Small intestine (tissue), 7 donors: ENCODE data around the gene MPHOSPH9. TPM values are rescaled to one million over a fixed set of nuclear protein-coding genes. Genes with fewer than 3 reads are reported as not detected.

ENCODE experiments used
- DNase-seq, 2 donors: peaks; one replicate each; pipeline versions ENCODE4 v3.0.0 to v3.0.0-alpha.2; 2013
- FAIRE-seq: peaks from 2 replicates; lab custom pipeline; 2012; peaks lifted over from hg19 to GRCh38; lab: Jason Lieb, UNC
- H3K27ac ChIP-seq, 3 donors: one replicate each; pipeline ENCODE4 v1.5.1; 2013; ENCODE audit warnings: low read length in 2 of 3, mild to moderate bottlenecking in 2 of 3, control low read depth in 1 of 3, inconsistent platforms in 1 of 3, low read depth in 1 of 3, moderate library complexity in 1 of 3
- H3K27me3 ChIP-seq, 3 donors: one replicate each; pipeline ENCODE4 v1.6.1; 2013; ENCODE audit warnings: low read length in 3 of 3, inconsistent platforms in 1 of 3; ENCODE audit not compliant: control insufficient read depth in 3 of 3, insufficient read depth in 3 of 3
- H3K36me3 ChIP-seq, 3 donors: one replicate each; pipeline ENCODE4 v1.6.1; 2013; ENCODE audit warnings: low read length in 3 of 3, inconsistent platforms in 1 of 3, low read depth in 1 of 3, mild to moderate bottlenecking in 1 of 3, moderate library complexity in 1 of 3; ENCODE audit not compliant: control insufficient read depth in 3 of 3, insufficient read depth in 2 of 3
- H3K4me1 ChIP-seq, 3 donors: one replicate each; pipeline ENCODE4 v1.6.1; 2013; ENCODE audit warnings: low read length in 2 of 3, inconsistent platforms in 1 of 3, low read depth in 1 of 3, mild to moderate bottlenecking in 1 of 3, moderate library complexity in 1 of 3; ENCODE audit not compliant: control insufficient read depth in 3 of 3, insufficient read depth in 2 of 3
- H3K4me3 ChIP-seq, 3 donors: one replicate each; pipeline ENCODE4 v1.5.1; 2013; ENCODE audit warnings: low read length in 3 of 3, control low read depth in 1 of 3, inconsistent platforms in 1 of 3, low read depth in 1 of 3, mild to moderate bottlenecking in 1 of 3, moderate library complexity in 1 of 3
- H3K9me3 ChIP-seq, 2 donors: one replicate each; pipeline ENCODE4 v1.6.1; 2013; ENCODE audit warnings: low read depth in 1 of 2, low read length in 1 of 2; ENCODE audit not compliant: control insufficient read depth in 2 of 2, insufficient read depth in 1 of 2
- WGBS, 3 donors: extraction: QIAGEN DNeasy Blood & Tissue Kit; methylation state at CpG; one replicate each; pipeline ENCODE4 v1.1.7; 2013; 5-methylcytosine and 5-hydroxymethylcytosine counted together
- polyA plus RNA-seq, 4 donors: library from polyadenylated mRNA; stranded (reverse) in 3 of 4; unstranded in 1 of 4; fragments of 200-250 nt in 3 of 4; fragments of 120-200 nt in 1 of 4; gene quantifications; one replicate each; pipeline versions ENCODE4 v1.2.1 to v1.2.3, GENCODE V29; 2013
- donor health status: healthy with polysubstance abuse.
- donor health status: control.
- donor health status: control.
- donor health status: Bipolar disorder and iron deficiency.
- donor health status: healthy.

The MPHOSPH9 gene
- polyA plus RNA-seq, 4 donors, result 1.6 to 16.4 (median 5.2) TPM

- WGBS, 3 donors, result 73 to 86% (median 84%) methylated on average over 2 of the region's 2 CpGs
- no peak for DNase-seq
- peaks cover 0 to 14% (median 2%) of the 10 kb centered on the region in 3 donors for H3K4me1 ChIP-seq
- no peaks in the 10 kb centered on the region for H3K9me3 ChIP-seq
- peaks cover 0 to 6% (median 0%) of the 10 kb centered on the region in 3 donors for H3K27me3 ChIP-seq
- FAIRE-seq, result no peak
- H3K4me3 ChIP-seq, result no peak overlapping the region
- H3K36me3 ChIP-seq, result peaks cover 2 to 6% (median 3%) of the 10 kb centered on the region in 3 donors
- no peak overlapping the region for H3K27ac ChIP-seq
Observed at GRCh38 chr12:123153906-123154305, 79.0 kb downstream of the MPHOSPH9 start.

- H3K4me3 ChIP-seq, result no peak overlapping the region
- H3K27me3 ChIP-seq, result peaks cover 0 to 6% (median 0%) of the 10 kb centered on the region in 3 donors
- no peaks in the 10 kb centered on the region for H3K9me3 ChIP-seq
- FAIRE-seq (no peak), DNase-seq (no peak)
- H3K36me3 ChIP-seq, result peaks cover 2 to 6% (median 3%) of the 10 kb centered on the region in 3 donors
- peaks cover 0 to 14% (median 4%) of the 10 kb centered on the region in 3 donors for H3K4me1 ChIP-seq
- H3K27ac ChIP-seq, result no peak overlapping the region
- 71 to 73% (median 71%) methylated on average over 3 of the region's 3 CpGs for WGBS, 3 donors
Observed at GRCh38 chr12:123152833-123153232, 80.1 kb downstream of the MPHOSPH9 start.

GRCh38 chr12:123151457-123152454 is 81.2 kb downstream of the MPHOSPH9 start:
- H3K4me3 ChIP-seq, result peak overlapping the region; percentile 42 to 80 (median 67)
- peak overlapping the region; percentile 18 to 80 (median 44) for H3K27ac ChIP-seq
- peaks cover 2 to 14% (median 4%) of the 10 kb centered on the region in 3 donors for H3K4me1 ChIP-seq
- H3K36me3 ChIP-seq, result peaks cover 2 to 6% (median 3%) of the 10 kb centered on the region in 3 donors
- DNase-seq, result no peak
- H3K27me3 ChIP-seq, result peaks cover 0 to 6% (median 0%) of the 10 kb centered on the region in 3 donors
- no peak for FAIRE-seq
- H3K9me3 ChIP-seq, result no peaks in the 10 kb centered on the region
- WGBS, 3 donors, result 39 to 48% (median 44%) methylated on average over 41 to 46 of the region's 46 CpGs

- peak within 1 kb of the TSS; percentile 18 to 84 (median 44) for H3K27ac ChIP-seq
- H3K36me3 ChIP-seq, result peaks cover 2 to 6% (median 3%) of the 10 kb centered on the region in 3 donors
- H3K27me3 ChIP-seq, result peaks cover 0 to 6% (median 0%) of the 10 kb centered on the region in 3 donors
- 0 to 1% (median 0%) methylated on average over 29 to 119 of the region's 119 CpGs for WGBS, 3 donors
- peak; percentile 63 to 82 for DNase-seq
- H3K4me1 ChIP-seq, result peaks cover 2 to 14% (median 4%) of the 10 kb centered on the region in 3 donors
- H3K4me3 ChIP-seq, result peak within 1 kb of the TSS; percentile 65 to 80 (median 67)
- FAIRE-seq, result no peak
- H3K9me3 ChIP-seq, result no peaks in the 10 kb centered on the region
Observed at GRCh38 chr12:123150744-123151456, 82.0 kb downstream of the MPHOSPH9 start, which contains the start of gene PITPNM2. TSS of gene PITPNM2 (minus strand) at chr12:123151090. CDS start at chr12:123034590, 116,500 bp downstream.

- Histone ChIP-seq H3K4me1 (peaks cover 2 to 14% (median 4%) of the 10 kb centered on the region in 3 donors), H3K9me3 (no peaks in the 10 kb centered on the region), H3K36me3 (peaks cover 0 to 2% (median 2%) of the 10 kb centered on the region in 3 donors), H3K27me3 (peaks cover 0 to 6% (median 0%) of the 10 kb centered on the region in 3 donors), H3K4me3 (peak overlapping the region; percentile 65 to 80 (median 67)), H3K27ac (peak overlapping the region in 2 of 3 donors; percentile 27 to 84)
- WGBS, 3 donors, result 0 to 2% (median 1%) methylated on average over 22 to 54 of the region's 54 CpGs
- DNase-seq (peak in 1 of 2 donors; percentile 59), FAIRE-seq (no peak)
Observed at GRCh38 chr12:123150275-123150743, 82.6 kb downstream of the MPHOSPH9 start.

- DNase-seq, result peak in 1 of 2 donors; percentile 42
- Histone ChIP-seq H3K4me1 (peaks cover 2 to 14% (median 4%) of the 10 kb centered on the region in 3 donors), H3K36me3 (no peaks in the 10 kb centered on the region), H3K9me3 (no peaks in the 10 kb centered on the region), H3K27ac (peak overlapping the region in 1 of 3 donors; percentile 84), H3K27me3 (peaks cover 0 to 6% (median 0%) of the 10 kb centered on the region in 3 donors), H3K4me3 (peak overlapping the region; percentile 65 to 80 (median 67))
- no peak for FAIRE-seq
- 16 to 33% (median 20%) methylated on average over 22 of the region's 22 CpGs for WGBS, 3 donors
Observed at GRCh38 chr12:123149501-123150274, 83.3 kb downstream of the MPHOSPH9 start.

GRCh38 chr12:123149088-123149487 is 83.9 kb downstream of the MPHOSPH9 start:
- DNase-seq, result no peak
- Histone ChIP-seq H3K4me3 (no peak overlapping the region), H3K27ac (peak overlapping the region in 1 of 3 donors; percentile 84), H3K9me3 (no peaks in the 10 kb centered on the region), H3K27me3 (peaks cover 0 to 6% (median 0%) of the 10 kb centered on the region in 3 donors), H3K36me3 (no peaks in the 10 kb centered on the region), H3K4me1 (peaks cover 2 to 14% (median 4%) of the 10 kb centered on the region in 3 donors)
- 86 to 93% (median 86%) methylated on average over 3 of the region's 3 CpGs for WGBS, 3 donors
- no peak for FAIRE-seq
